HCT116 (cell line): ENCODE measurements around the gene CCDC85B. TPM values are rescaled to one million over a fixed set of nuclear protein-coding genes. Genes with fewer than 3 reads are reported as not detected.
A peak's percentile ranks its signal among the peaks of the same experiment; 100 is the strongest.

Source experiments
- ATAC-seq: fragments of 200-7000 bp; cut with Tn5 transposase; 2 replicates; pipeline ENCODE4 v1.9.1; 2020; ENCODE audit warnings: mild to moderate bottlenecking, moderate library complexity
- BruUV-seq: library from RNA; stranded (reverse); fragments of 400-500 nt; replicated peaks from 2 replicates; lab custom pipeline; 2021; lab: Mats Ljungman, UMichigan
- CTCF ChIA-PET: fragments of 300-600 bp; sonication (Branson Sonifier 250); formaldehyde crosslinking; loops from one replicate; lab custom pipeline; 2021; ENCODE audit warnings: antibody characterized with exemption; lab: Charles Lee
- POLR2A ChIA-PET: fragments of 300-600, 350-600 bp; sonication (Branson Sonifier 250); formaldehyde crosslinking; loops from one replicate; lab custom pipeline; 2021; ENCODE audit warnings: antibody characterized with exemption; lab: Charles Lee
- RAD21 ChIA-PET, 2 experiments: fragments of 300-600 bp; sonication (Branson Sonifier 250); formaldehyde crosslinking; loops; one replicate each; lab custom pipeline; 2023; ENCODE audit warnings: low total read pairs in 2 of 2; ENCODE audit not compliant: uncharacterized antibody in 2 of 2, unreplicated experiment in 2 of 2, low non-redundant PET in 1 of 2; lab: Charles Lee
- DNase-seq: peaks from one replicate; pipeline ENCODE4 v3.0.0-alpha.2; 2010; ENCODE audit warnings: low read depth, low spot score
- H2AFZ ChIP-seq: fragments of 200-600 bp; shearing (Covaris generic), sonication (generic); 2 replicates; pipeline ENCODE4 v1.6.1; 2017; ENCODE audit warnings: low read depth, mixed run types, mixed read lengths, antibody characterized with exemption, low read length; ENCODE audit not compliant: poor library complexity, severe bottlenecking
- H3K27ac ChIP-seq: 2 replicates; pipeline ENCODE4 v1.5.1; 2012; ENCODE audit warnings: low read depth, low read length
- H3K27me3 ChIP-seq: fragments of 200-600 bp; sonication (generic); 2 replicates; pipeline ENCODE4 v1.6.1; 2016; ENCODE audit warnings: mixed run types, low read length, mixed read lengths; ENCODE audit not compliant: insufficient read depth
- H3K36me3 ChIP-seq, 2 experiments: fragments of 200-500 bp in 1 of 2; fragments of 200-600 bp in 1 of 2; sonication (Bioruptor generic) in 1 of 2; sonication (generic) in 1 of 2; 2 replicates each; pipeline versions ENCODE4 v1.5.1 to v1.6.1; 2014 to 2016; ENCODE audit warnings: low read length in 2 of 2, inconsistent platforms in 1 of 2, mixed read lengths in 1 of 2, mixed run types in 1 of 2; ENCODE audit not compliant: insufficient read depth in 2 of 2, control insufficient read depth in 1 of 2
- H3K4me1 ChIP-seq, 2 experiments: fragments of 200-600 bp in 1 of 2; sonication (generic) in 1 of 2; 2 replicates each; pipeline versions ENCODE4 v1.5.1 to v1.6.1; 2012 to 2017; ENCODE audit warnings: low read length in 2 of 2, inconsistent platforms in 1 of 2, mild to moderate bottlenecking in 1 of 2, mixed read lengths in 1 of 2, mixed run types in 1 of 2, moderate library complexity in 1 of 2; ENCODE audit not compliant: insufficient read depth in 2 of 2, control insufficient read depth in 1 of 2
- H3K4me2 ChIP-seq: fragments of 200-600 bp; sonication (generic); 2 replicates; pipeline ENCODE4 v1.6.1; 2017; ENCODE audit warnings: mixed run types, low read length, mixed read lengths
- H3K4me3 ChIP-seq, 2 experiments: fragments of 200-600 bp in 1 of 2; sonication (generic) in 1 of 2; replicated peaks in 1 of 2; 2 replicates each; pipeline ENCODE4 v1.5.1; 2011 to 2016; ENCODE audit warnings: low read length in 2 of 2, control low read depth in 1 of 2, low read depth in 1 of 2, mild to moderate bottlenecking in 1 of 2, mixed read lengths in 1 of 2, mixed run types in 1 of 2
- H3K79me2 ChIP-seq: fragments of 200-600 bp; sonication (generic); 2 replicates; pipeline ENCODE4 v1.6.1; 2017; ENCODE audit warnings: mild to moderate bottlenecking, mixed run types, low read length, moderate library complexity, mixed read lengths; ENCODE audit not compliant: insufficient read depth
- H3K9ac ChIP-seq: fragments of 200-600 bp; sonication (generic); 2 replicates; pipeline ENCODE4 v1.6.1; 2016; ENCODE audit warnings: low read length, mixed read lengths
- H3K9me2 ChIP-seq: fragments of 200-600 bp; sonication (generic), shearing (Covaris generic); 2 replicates; pipeline ENCODE4 v1.6.1; 2017; ENCODE audit warnings: mixed run types, mild to moderate bottlenecking, moderate library complexity; ENCODE audit not compliant: insufficient read depth
- H3K9me3 ChIP-seq, 2 experiments: fragments of 200-500 bp in 1 of 2; fragments of 200-600 bp in 1 of 2; sonication (Bioruptor generic) in 1 of 2; sonication (generic) in 1 of 2; 2 replicates each; pipeline ENCODE4 v1.6.1; 2014 to 2017; ENCODE audit warnings: low read length in 2 of 2, mixed read lengths in 2 of 2, inconsistent platforms in 1 of 2, low read depth in 1 of 2, mild to moderate bottlenecking in 1 of 2, mixed run types in 1 of 2, moderate library complexity in 1 of 2; ENCODE audit not compliant: control insufficient read depth in 1 of 2, insufficient read depth in 1 of 2
- H4K20me1 ChIP-seq: fragments of 200-600 bp; sonication (generic), shearing (Covaris generic); 2 replicates; pipeline ENCODE4 v1.6.1; 2017; ENCODE audit warnings: mixed run types, mild to moderate bottlenecking, moderate library complexity; ENCODE audit not compliant: insufficient read depth
- ELF1 ChIP-seq: IDR thresholded peaks from 2 replicates; pipeline ENCODE4 v1.6.1; 2012; ENCODE audit warnings: low read depth, borderline replicate concordance
- EZH2 ChIP-seq: fragments of 200-600 bp; sonication (generic); IDR thresholded peaks from 2 replicates; pipeline ENCODE4 v1.6.1; 2017; ENCODE audit warnings: antibody characterized with exemption, mixed run types
- EZH2phosphoT487 ChIP-seq: fragments of 200-600 bp; IDR thresholded peaks from 2 replicates; pipeline ENCODE4 v1.6.1; 2018; ENCODE audit warnings: antibody characterized with exemption, borderline replicate concordance
- FOSL1 ChIP-seq: IDR thresholded peaks from 2 replicates; pipeline ENCODE4 v1.6.1; 2012; ENCODE audit warnings: low read depth
- POLR2A ChIP-seq: IDR thresholded peaks from 2 replicates; pipeline ENCODE4 v1.7.0; 2011; ENCODE audit warnings: borderline replicate concordance; ENCODE audit not compliant: insufficient read depth, insufficient read length; ENCODE audit errors: extremely low read depth
- RAD21 ChIP-seq: IDR thresholded peaks from 2 replicates; pipeline ENCODE4 v1.6.1; 2012; ENCODE audit warnings: low read depth, mild to moderate bottlenecking
- SIN3A ChIP-seq: IDR thresholded peaks from 2 replicates; pipeline ENCODE4 v1.6.1; 2012; ENCODE audit warnings: low read depth
- SP1 ChIP-seq: IDR thresholded peaks from 2 replicates; pipeline ENCODE4 v1.6.1; 2012; ENCODE audit warnings: low read depth
- TCF7L2 ChIP-seq: IDR thresholded peaks from 2 replicates; pipeline ENCODE4 v1.7.0; 2011; ENCODE audit warnings: borderline replicate concordance, inconsistent platforms; ENCODE audit not compliant: insufficient read depth, insufficient read length; ENCODE audit errors: extremely low read depth
- YY1 ChIP-seq: IDR thresholded peaks from 2 replicates; pipeline ENCODE4 v1.6.1; 2011; ENCODE audit warnings: low read length, low read depth, moderate library complexity, mild to moderate bottlenecking; ENCODE audit not compliant: insufficient replicate concordance; ENCODE audit errors: extremely low read depth
- ZFX ChIP-seq: fragments of 450-650 bp; IDR thresholded peaks from 2 replicates; pipeline ENCODE4 v1.6.1; 2017
- ZNF274 ChIP-seq: fragments of 200-500 bp; sonication (Bioruptor generic); IDR thresholded peaks from 2 replicates; pipeline ENCODE4 v1.6.1; 2014; ENCODE audit warnings: mild to moderate bottlenecking, low read depth, low read length, inconsistent platforms
- intact Hi-C: fragments of 100-400 bp; cut with micrococcal nuclease; formaldehyde crosslinking; loops from 2 replicates; pipeline ENCODE4 v1.10.0; 2022
- total RNA-seq: library from RNA; stranded (reverse); gene quantifications from one replicate; pipeline ENCODE4 v1.2.1, GENCODE V29; 2021; ENCODE audit not compliant: unreplicated experiment
- TF ChIP-seq, protein P1 (sequence below): IDR thresholded peaks from 2 replicates; pipeline ENCODE4 v1.6.1; 2011; ENCODE audit warnings: mild to moderate bottlenecking, low read length, moderate library complexity; ENCODE audit not compliant: insufficient replicate concordance; ENCODE audit errors: extremely low read depth
- TF ChIP-seq, protein P2 (sequence below): IDR thresholded peaks from 2 replicates; pipeline ENCODE4 v1.6.1; 2012; ENCODE audit warnings: low read depth
- TF ChIP-seq, protein P3 (sequence below): IDR thresholded peaks from 2 replicates; pipeline ENCODE4 v1.6.1; 2012
- TF ChIP-seq, protein P4 (sequence below): IDR thresholded peaks from 2 replicates; pipeline ENCODE4 v1.6.1; 2012

The CCDC85B gene
- total RNA-seq, 1 experiment from 2014 or later = 84.3 TPM

DNA sequence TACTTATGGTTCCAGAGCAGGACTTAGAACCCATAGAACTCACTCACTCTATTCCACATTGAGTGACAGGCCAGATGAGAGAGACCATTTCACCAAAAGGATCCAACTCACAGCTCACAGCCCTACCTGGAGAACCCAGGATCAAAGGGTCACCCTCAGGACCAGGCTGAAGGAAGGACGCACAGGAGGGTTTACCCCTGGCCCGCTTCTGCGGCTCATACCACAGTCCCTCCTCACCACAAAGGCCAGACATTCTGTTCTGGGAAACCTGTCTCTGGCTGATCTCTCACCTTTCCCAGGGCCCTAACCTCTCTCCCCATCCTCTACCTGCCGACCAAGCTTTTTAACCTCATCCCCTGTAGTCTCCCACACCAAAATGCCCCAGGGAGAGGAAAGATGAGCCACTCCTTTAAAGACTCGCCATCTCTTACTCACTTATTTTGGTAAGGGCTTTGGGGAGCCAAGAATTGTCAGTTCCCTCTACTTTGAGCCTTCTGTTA is 5.1 kb downstream of the CCDC85B start:
- H3K9ac ChIP-seq = peak overlapping the region; percentile 99
- no peak overlapping the region for H3K4me3 ChIP-seq
- ATAC-seq (no peak), DNase-seq (no peak)
- no TSS peak for BruUV-seq
- no peaks in the 10 kb centered on the region for H3K9me2 ChIP-seq
- no peak overlapping the region for H2AFZ ChIP-seq
- H3K4me2 ChIP-seq = peak overlapping the region; percentile 71
- H3K9me3 ChIP-seq = no peaks in the 10 kb centered on the region
- TF ChIP-seq TCF7L2 (no peak), FOSL1 (no peak), SIN3A (no peak), RAD21 (no peak), SP1 (no peak), EZH2phosphoT487 (no peak), EZH2 (no peak), YY1 (no peak), ZFX (no peak), ELF1 (no peak), POLR2A (no peak), ZNF274 (no peak)
- TF ChIP-seq, protein P1, sequence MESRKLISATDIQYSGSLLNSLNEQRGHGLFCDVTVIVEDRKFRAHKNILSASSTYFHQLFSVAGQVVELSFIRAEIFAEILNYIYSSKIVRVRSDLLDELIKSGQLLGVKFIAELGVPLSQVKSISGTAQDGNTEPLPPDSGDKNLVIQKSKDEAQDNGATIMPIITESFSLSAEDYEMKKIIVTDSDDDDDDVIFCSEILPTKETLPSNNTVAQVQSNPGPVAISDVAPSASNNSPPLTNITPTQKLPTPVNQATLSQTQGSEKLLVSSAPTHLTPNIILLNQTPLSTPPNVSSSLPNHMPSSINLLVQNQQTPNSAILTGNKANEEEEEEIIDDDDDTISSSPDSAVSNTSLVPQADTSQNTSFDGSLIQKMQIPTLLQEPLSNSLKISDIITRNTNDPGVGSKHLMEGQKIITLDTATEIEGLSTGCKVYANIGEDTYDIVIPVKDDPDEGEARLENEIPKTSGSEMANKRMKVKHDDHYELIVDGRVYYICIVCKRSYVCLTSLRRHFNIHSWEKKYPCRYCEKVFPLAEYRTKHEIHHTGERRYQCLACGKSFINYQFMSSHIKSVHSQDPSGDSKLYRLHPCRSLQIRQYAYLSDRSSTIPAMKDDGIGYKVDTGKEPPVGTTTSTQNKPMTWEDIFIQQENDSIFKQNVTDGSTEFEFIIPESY = no peak
- TF ChIP-seq, protein P2, sequence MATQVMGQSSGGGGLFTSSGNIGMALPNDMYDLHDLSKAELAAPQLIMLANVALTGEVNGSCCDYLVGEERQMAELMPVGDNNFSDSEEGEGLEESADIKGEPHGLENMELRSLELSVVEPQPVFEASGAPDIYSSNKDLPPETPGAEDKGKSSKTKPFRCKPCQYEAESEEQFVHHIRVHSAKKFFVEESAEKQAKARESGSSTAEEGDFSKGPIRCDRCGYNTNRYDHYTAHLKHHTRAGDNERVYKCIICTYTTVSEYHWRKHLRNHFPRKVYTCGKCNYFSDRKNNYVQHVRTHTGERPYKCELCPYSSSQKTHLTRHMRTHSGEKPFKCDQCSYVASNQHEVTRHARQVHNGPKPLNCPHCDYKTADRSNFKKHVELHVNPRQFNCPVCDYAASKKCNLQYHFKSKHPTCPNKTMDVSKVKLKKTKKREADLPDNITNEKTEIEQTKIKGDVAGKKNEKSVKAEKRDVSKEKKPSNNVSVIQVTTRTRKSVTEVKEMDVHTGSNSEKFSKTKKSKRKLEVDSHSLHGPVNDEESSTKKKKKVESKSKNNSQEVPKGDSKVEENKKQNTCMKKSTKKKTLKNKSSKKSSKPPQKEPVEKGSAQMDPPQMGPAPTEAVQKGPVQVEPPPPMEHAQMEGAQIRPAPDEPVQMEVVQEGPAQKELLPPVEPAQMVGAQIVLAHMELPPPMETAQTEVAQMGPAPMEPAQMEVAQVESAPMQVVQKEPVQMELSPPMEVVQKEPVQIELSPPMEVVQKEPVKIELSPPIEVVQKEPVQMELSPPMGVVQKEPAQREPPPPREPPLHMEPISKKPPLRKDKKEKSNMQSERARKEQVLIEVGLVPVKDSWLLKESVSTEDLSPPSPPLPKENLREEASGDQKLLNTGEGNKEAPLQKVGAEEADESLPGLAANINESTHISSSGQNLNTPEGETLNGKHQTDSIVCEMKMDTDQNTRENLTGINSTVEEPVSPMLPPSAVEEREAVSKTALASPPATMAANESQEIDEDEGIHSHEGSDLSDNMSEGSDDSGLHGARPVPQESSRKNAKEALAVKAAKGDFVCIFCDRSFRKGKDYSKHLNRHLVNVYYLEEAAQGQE = no peak
- TF ChIP-seq, protein P3, sequence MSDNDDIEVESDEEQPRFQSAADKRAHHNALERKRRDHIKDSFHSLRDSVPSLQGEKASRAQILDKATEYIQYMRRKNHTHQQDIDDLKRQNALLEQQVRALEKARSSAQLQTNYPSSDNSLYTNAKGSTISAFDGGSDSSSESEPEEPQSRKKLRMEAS = no peak
- TF ChIP-seq, protein P4, sequence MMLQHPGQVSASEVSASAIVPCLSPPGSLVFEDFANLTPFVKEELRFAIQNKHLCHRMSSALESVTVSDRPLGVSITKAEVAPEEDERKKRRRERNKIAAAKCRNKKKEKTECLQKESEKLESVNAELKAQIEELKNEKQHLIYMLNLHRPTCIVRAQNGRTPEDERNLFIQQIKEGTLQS = no peak
- H3K27me3 ChIP-seq = no peaks in the 10 kb centered on the region
- peaks cover 10 to 52% of the 10 kb centered on the region in 2 experiments; a peak in 3 of 4 replicates for H3K36me3 ChIP-seq
- ChIA-PET CTCF (interaction anchor here (1.2 kb wide), 1 partner anchor 20 kb away, joined by 3 read pairs; no protein-coding TSS in a partner anchor), POLR2A (interaction anchor here (0.7 to 8.0 kb wide), 5 partner anchors 11 to 105 kb away, joined by 3 to 80 read pairs (median 6); no protein-coding TSS in a partner anchor), RAD21 (no interaction called here)
- intact Hi-C loops = no loop called here
- peaks cover 31% of the 10 kb centered on the region; the same call in 1 of the 2 replicates for H4K20me1 ChIP-seq
- peaks cover 88% of the 10 kb centered on the region for H3K79me2 ChIP-seq
- H3K27ac ChIP-seq = peak overlapping the region; percentile 99
- peaks cover 14 to 79% of the 10 kb centered on the region in 2 experiments for H3K4me1 ChIP-seq
